ENCODE results near the gene SPACA4.

Gene SPACA4

GRCh38 chr19:48651683-48652048, 45.1 kb downstream of the SPACA4 start:
- no peak for DNase-seq (ENCODE audit: low read depth)

GRCh38 chr19:48654299-48655059, 47.9 kb downstream of the SPACA4 start:
- no peak for DNase-seq (ENCODE audit: low read depth)

GRCh38 chr19:48656840-48657474, 50.4 kb downstream of the SPACA4 start:
- DNase-seq (ENCODE audit: low read depth), result no peak

Measured in stimulated activated CD8-positive, alpha-beta memory T cell treated with anti-CD3 and anti-CD28 coated beads, Interleukin-12 subunit alpha, Interleukin-12 subunit beta, amount 100 ng/mL, for 1 hour (primary cell).